Measurements from ENCODE around the gene PON3.

PON3 gene

DNA sequence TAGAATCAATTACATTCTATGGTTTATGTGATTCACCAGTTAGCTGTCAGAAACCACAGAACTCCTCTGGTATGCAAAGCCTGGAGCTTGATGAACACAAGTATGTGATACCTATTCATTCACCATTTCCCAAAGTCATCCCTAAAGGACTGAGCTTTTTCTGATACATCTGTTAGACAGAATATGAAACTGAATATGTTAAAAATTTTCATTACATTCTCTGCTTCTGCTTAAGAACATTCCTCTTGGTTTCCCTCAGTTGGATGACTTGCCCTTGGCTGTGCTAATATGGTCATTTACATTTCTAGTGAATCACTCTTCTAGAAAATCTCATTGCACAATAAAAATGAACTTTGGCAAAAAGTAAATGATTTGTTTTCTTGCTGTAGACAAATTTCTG, 61.1 kb downstream of the PON3 start:
- DNase-seq: no peak

DNA sequence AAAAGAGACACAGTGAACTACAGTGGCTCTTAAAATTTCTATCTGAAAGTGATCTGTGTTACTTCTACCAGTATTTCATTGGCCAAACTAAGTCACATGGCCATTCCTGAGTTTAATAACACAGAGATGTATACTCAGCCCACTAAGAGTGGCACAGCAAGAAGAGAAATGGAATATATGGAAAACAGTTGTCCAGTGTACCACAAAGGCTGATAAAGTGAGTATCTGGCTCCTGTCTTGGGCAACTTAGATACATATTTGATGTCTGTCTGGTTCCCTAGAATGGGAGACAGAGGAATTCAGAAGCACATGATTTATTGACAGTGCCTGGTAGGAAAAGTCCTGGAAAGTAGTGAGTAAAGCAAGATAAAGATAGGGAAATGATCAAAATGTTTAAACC, 61.7 kb downstream of the PON3 start:
- DNase-seq: no peak

GRCh38 chr7:95330961-95331337, 65.2 kb downstream of the PON3 start:
- no peak for DNase-seq

GRCh38 chr7:95330204-95330960, 65.8 kb downstream of the PON3 start:
- no peak for DNase-seq

DNA sequence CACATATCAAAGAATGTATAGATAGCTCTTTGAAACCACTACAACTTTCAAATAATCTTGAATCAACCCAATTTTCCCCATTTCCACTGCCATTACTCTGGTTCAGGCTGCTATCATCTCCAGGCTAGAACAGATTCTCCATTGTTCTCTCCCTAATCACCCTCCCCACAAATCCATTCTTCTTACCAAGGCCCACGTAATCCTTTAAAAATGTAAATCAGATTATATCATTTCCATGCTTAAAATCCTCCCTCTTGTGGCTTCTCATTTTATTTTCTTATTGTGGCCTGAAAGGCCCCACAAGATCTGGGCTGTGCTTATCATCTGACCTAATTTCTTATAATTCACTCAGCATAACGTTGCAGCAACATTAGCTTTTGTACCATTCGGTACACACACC, 68.8 kb downstream of the PON3 start:
- DNase-seq: no peak

DNA sequence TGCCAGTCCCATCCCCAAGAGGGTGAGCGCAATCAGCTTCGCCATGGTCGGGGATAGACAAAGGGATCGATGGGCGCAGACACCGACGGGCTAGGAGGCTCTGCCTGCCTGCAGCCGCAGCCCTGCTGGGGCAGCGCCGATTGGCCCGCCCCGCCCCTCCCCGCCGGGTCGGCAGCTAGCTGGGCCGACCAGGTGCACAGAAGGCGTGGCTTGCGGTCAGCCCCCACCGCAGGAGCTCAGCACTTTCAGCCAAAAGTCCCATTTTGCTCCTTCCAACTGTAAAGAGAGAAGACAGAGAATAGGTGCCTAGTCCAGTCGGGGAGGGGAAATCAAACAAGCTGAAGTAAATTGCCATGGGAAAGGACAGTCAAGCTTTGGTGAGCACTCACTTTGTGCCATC, 71.7 kb downstream of the PON3 start, which contains the start of gene PON1:
TSS of gene PON1 (minus strand) at position 102 of the 400 bp plus-strand sequence. CDS start at position 45, 57 bp downstream.
- DNase-seq: no peak

DNA sequence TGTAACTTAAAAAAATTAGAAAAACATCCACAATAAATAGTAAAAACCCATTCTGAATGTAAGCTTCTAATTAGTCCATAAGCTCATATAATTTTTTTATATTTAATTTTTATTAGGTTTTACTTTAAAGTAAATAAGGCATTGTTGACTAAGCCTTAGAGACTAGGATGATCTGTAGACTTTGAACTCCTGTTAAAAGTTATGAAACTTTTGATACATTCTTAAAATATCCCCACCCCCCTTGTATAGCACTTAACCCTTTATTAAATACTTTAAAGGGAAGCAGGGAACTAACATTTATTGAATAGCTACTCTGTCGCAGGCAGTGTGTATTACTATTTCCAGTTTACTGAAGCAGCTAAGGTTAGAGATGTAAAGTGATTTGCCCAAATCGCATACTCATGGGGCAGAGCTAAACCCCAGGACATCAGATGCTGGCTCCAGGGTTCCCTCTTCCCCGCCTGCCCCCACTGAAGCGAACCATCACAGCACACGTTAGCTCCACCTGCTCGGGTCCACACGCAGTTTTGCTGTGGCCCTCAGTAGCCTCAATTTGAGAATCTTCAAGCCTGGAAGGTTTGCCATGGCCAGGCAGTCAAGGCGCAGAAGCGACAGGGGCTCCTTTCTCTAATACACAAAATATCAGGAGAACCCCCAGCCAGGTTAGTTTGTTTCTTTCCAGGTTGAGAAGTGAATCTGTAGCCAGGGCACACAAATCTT, 72.6 kb downstream of the PON3 start:
- DNase-seq: no peak

GRCh38 chr7:95322854-95323253, 73.3 kb downstream of the PON3 start:
- no peak for DNase-seq

DNA sequence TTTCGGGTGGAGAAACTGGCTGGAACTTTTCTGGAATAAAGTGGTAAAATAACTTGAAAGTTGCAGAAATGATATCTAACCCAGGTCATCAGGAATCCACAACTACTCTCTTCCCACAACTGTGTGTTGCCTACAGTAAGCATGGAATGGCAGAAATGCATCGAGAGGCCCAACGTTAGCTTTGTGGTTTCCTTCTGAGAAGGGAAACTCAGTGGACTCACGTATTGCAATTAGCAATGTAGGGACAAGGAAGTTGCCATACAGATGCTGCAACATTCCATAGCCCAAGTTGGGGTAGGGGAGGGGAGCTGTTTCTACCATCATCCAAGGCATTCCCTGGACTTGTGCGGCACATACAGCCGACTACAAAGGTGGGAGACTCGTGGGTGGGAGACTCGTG, 73.8 kb downstream of the PON3 start:
- DNase-seq: no peak

DNA sequence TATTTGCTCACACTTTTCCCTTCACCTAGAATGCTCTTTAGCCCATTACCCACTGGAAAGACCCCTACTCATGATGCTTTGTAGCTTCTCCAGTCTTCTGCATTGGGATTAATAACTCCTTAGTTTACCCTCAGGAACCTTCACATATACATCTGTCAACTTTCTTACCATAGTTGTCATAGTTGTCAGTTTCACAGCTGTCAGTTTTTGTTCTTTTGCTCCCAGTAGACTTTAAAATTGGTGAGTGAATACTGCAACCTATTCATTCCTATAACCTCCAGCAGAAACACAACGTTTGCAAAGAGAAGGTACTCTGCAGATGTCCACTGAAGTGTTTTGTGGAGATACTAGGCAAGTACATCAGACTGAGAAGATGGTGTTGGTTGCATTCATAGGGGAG, 74.5 kb downstream of the PON3 start:
- no peak for DNase-seq

GRCh38 chr7:95320651-95321050, 75.5 kb downstream of the PON3 start:
- DNase-seq: no peak

DNA sequence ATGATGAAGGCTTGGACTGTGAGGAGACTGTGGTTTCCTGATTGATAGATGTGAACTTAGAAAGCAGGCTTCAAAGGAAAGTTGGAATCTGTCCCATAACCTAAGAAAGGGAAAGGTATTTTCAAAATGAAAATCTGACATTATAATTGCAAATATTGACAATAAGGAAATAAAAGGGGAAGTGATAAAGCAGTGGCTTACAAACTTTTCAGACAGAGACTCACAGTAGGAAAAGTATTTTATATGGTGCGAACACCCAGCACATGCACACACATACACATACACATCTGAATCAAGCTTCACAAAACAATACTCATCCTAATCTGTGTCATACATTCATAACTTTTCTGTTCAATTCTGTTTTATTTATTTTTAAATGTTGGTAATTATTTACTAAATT, 76.6 kb downstream of the PON3 start:
- no peak for DNase-seq

DNA sequence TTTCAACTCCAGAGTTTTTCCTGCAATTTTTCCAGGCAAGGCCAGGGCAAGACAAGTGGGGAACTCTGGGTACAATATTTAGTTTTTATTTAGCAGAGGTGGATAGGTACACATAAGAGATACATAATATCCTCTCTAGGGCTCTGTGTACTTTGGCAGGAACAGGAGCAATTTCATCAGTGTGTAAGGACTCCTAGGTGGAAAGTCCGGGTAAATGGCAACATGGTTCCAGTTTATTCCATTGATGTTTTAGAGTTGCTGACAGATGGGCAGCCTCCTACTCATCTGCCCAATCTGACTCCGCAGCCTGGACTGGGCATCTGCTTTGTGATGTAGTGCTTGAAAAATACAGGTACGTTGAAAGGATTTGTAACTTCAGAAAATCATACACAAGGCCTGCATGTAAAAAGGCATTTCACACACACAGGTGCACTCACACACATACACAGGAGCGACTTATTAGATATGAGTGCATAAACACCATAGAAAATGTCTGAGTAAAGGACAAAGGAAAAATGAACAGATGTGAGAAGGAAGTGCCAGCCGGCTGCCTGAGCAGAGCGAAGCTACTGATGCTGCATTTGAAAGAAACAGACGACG, 77.6 kb downstream of the PON3 start:
- no peak for DNase-seq

- DNase-seq: no peak
These were observed 78.2 kb downstream of the PON3 start for GRCh38 chr7:95317966-95318365.

DNA sequence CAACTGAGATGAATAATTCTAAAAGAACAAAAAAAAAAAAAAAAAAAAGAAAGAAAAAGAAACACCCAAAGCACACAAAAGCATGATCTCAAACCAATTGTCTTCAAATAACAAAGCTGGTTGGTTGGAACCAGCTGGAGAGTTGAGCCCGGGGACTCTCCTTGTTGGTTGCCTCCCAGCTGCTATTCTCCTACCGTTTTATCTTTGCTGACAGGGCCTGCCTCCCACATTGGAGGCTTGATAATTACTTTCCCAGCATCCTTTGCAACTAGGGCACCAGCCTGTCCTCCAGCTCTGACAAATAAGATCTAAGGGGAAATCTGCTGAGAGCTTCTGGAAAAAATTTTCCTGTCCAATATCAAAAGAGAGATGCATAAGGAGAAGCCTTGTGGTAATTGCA, 78.6 kb downstream of the PON3 start:
- DNase-seq: no peak

- no peak for DNase-seq
These were observed 79.6 kb downstream of the PON3 start for GRCh38 chr7:95316588-95316987.

GRCh38 chr7:95312561-95312960, 83.6 kb downstream of the PON3 start:
- no peak for DNase-seq

DNA sequence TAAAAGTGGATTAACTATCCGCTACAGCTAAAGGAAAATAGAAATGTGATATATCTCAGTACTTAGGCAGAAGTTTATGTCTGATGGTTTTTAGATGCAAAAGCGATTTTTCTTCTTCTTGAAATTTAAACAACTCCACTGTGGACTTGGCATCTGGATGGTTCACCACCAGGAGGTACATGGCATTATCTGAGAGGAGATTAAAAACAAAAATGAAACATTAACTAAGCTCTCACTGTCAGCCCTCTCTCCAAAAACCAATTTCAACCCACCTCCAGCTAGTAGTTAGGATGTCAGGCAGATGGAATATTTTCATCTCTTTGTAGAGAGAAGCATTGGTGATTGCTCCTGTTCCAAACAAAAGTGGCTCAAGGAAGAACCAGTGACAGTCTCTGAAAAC, 84.8 kb downstream of the PON3 start:
- DNase-seq: no peak

- DNase-seq: no peak
These were observed 86.2 kb downstream of the PON3 start for GRCh38 chr7:95309951-95310350.
